ENCODE results near the gene GPR108. TPM values are rescaled to one million over a fixed set of nuclear protein-coding genes. Genes with fewer than 3 reads are reported as not detected.

The GPR108 gene
- total and polyA plus RNA-seq, 2 of the 8 experiments (the other 6 are each of a cell fraction or from before 2014, with no cell fraction given), result 34.9 to 46.0 TPM

DNA sequence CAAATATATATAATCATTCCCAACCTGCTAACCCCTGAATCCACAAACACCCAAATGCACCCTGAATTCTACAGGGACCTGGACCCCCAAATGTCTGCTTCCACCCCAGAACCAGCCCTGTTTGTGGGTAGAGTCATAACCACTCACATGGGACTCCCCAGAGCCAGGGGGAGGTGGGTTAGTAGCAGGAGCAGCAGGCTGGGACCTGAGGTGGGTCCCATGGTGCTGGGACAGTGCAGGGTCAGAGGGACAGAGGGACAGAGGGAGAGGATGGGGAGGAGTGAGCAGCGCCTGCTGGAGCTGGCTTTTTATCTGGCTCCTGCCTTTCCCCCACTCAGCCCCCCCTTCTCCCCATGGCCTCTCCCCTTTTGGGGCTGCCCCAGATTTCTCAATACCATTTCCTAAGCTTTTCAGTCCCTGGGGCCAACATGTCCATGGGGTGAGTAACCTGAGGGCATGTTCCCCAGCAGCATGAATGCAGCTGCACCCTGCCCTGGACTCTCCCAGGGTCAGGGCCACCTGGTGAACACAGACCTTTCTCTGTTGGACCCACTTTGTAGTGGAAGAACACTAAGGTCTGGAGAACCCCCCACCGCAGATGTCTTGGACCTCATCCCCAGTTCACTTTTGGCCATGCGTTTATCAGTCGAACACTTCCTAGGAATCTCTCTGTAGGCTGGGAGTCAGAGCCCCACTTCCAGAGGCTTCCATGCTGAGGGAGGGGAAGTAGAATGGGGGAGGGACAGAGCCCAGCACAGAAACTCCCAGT, 16.8 kb downstream of the GPR108 start, which contains the start of gene C3:
TSS of gene C3 (minus strand) at position 282 of the 769 bp plus-strand sequence. CDS start at position 221, 61 bp downstream.
- CTCF ChIA-PET (ENCODE audit: partially characterized antibody), result interaction anchor here (7.2 kb wide), 1 partner anchor 16 kb away, joined by 31 read pairs; the partner anchor contains the start of gene GPR108
- POLR2A ChIA-PET (ENCODE audit: partially characterized antibody), result interaction anchor here (0.7 to 1.0 kb wide), 2 partner anchors 18 to 118 kb away, joined by 3 read pairs; no protein-coding TSS in a partner anchor

More for the DNA sequence above, 16.8 kb downstream of the GPR108 start, which contains the start of gene C3:
- H3K79me1 ChIP-seq (ENCODE audit: low read depth, low read length), result no peaks in the 10 kb centered on the region
- H3K27ac ChIP-seq (ENCODE audit: low read depth, low read length), result no peak within 1 kb of the TSS
- H3K18ac ChIP-seq (ENCODE audit: extremely low read depth, low read length), result no peak within 1 kb of the TSS
- no peak within 1 kb of the TSS for H4K5ac ChIP-seq (ENCODE audit: insufficient read length, low read depth, low read length)
- no peak within 1 kb of the TSS for H3K9ac ChIP-seq (replicated peaks in 1 of 4; ENCODE audit: extremely low read depth in 1 of 4, low read depth in 3 of 4, low read length in 3 of 4)
- no peak within 1 kb of the TSS for H3K23ac ChIP-seq (ENCODE audit: insufficient read length)
- no peaks in the 10 kb centered on the region; a peak in 1 of 7 replicates for H3K27me3 ChIP-seq (replicated peaks in 1 of 4; ENCODE audit: control insufficient read depth in 3 of 4, extremely low read depth in 1 of 4, insufficient read depth in 3 of 4, low read length in 3 of 4)
- 79% methylated on average over 4 of the region's 4 CpGs; no CpG with 5 or more reads in 1 of the 2 experiments for WGBS, 2 experiments (ENCODE audit: extremely low coverage in 1 of 2, insufficient coverage in 1 of 2, insufficient read length in 1 of 2, insufficient replicate concordance in 2 of 2, low coverage in 1 of 2, low lambda C conversion rate in 2 of 2, missing lambda C conversion rate in 1 of 2)
- H3K56ac ChIP-seq (replicated peaks; ENCODE audit: insufficient read length, low read depth, low read length), result no peak within 1 kb of the TSS
- no peaks in the 10 kb centered on the region; a peak in 1 of 4 replicates for H3K79me2 ChIP-seq (ENCODE audit: control insufficient read depth in 1 of 2, insufficient read depth in 2 of 2, low read length in 2 of 2)
- H4K20me1 ChIP-seq (replicated peaks in 1 of 2; ENCODE audit: control insufficient read depth in 1 of 2, insufficient read depth in 2 of 2, low read length in 2 of 2), result peaks cover 0 to 6% of the 10 kb centered on the region in 2 experiments
- peak within 1 kb of the TSS; percentile 90; the same call in 1 of the 2 replicates for H2BK12ac ChIP-seq (ENCODE audit: low read depth, low read length)
- no peak within 1 kb of the TSS for H4K8ac ChIP-seq (ENCODE audit: extremely low read depth, insufficient read depth, low read length)
- H3K23me2 ChIP-seq (ENCODE audit: low read depth, low read length), result peaks cover 10% of the 10 kb centered on the region
- no peak for TF ChIP-seq SP4 (IDR thresholded peaks at IDR 0.05; ENCODE audit: low read length)
- no peak for TF ChIP-seq EGR1 (IDR thresholded peaks at IDR 0.05; ENCODE audit: borderline replicate concordance, low read depth, low read length)
- no peak for TF ChIP-seq RAD21 (IDR thresholded peaks at IDR 0.05 in 1 of 2, conservative IDR thresholded peaks at IDR 0.05 in 1 of 2; ENCODE audit: low read depth in 2 of 2, low read length in 2 of 2)
- no peak for TF ChIP-seq CTCF (IDR thresholded peaks at IDR 0.05; ENCODE audit: control extremely low read depth in 1 of 3, insufficient read depth in 1 of 3, low read depth in 1 of 3, low read length in 3 of 3)
- no peak for TF ChIP-seq TCF12 (IDR thresholded peaks at IDR 0.05; ENCODE audit: low read depth, low read length)
- H2BK120ac ChIP-seq (replicated peaks; ENCODE audit: low read depth, low read length), result no peak within 1 kb of the TSS
- H2BK5ac ChIP-seq (ENCODE audit: low read depth, low read length), result 0 out of 2 replicates have a peak within 1 kb of the TSS, but pooled peaks have one; percentile 9
- DNase-seq (ENCODE audit: low read depth in 1 of 2, low spot score in 2 of 2) (no peak), FAIRE-seq (no peak)
- H3K4me2 ChIP-seq (ENCODE audit: insufficient read depth in 1 of 2, low read depth in 2 of 2, low read length in 2 of 2), result no peak within 1 kb of the TSS
- no peak within 1 kb of the TSS for H2AFZ ChIP-seq (ENCODE audit: low read length)
- no peak within 1 kb of the TSS for H3K14ac ChIP-seq (ENCODE audit: insufficient read length)
- no peak within 1 kb of the TSS for H4K91ac ChIP-seq (replicated peaks; ENCODE audit: insufficient read length, low read length)
- H2BK20ac ChIP-seq (ENCODE audit: low read length), result no peak within 1 kb of the TSS
- peaks cover 0 to 14% (median 6%) of the 10 kb centered on the region in 4 experiments; a peak in 4 of 7 replicates for H3K4me1 ChIP-seq (replicated peaks in 1 of 4; ENCODE audit: control insufficient read depth in 3 of 4, insufficient read depth in 4 of 4, low read length in 3 of 4)
- H2BK15ac ChIP-seq (ENCODE audit: low read length), result peak within 1 kb of the TSS; percentile 53; the same call in 1 of the 2 replicates
- no peaks in the 10 kb centered on the region for H3K9me3 ChIP-seq (ENCODE audit: insufficient read depth in 2 of 2, low read depth in 1 of 2, low read length in 1 of 2)
- H2AK5ac ChIP-seq (ENCODE audit: low read depth, low read length), result no peak within 1 kb of the TSS
- no peak within 1 kb of the TSS for H3K4me3 ChIP-seq (ENCODE audit: extremely low read depth in 1 of 4, insufficient read depth in 2 of 4, low read depth in 3 of 4, low read length in 4 of 4)
- no peak within 1 kb of the TSS for H3K4ac ChIP-seq (replicated peaks; ENCODE audit: insufficient read length, low read depth, low read length)
- no peaks in the 10 kb centered on the region; a peak in 1 of 8 replicates for H3K36me3 ChIP-seq (ENCODE audit: control insufficient read depth in 2 of 4, insufficient read depth in 4 of 4, low read length in 3 of 4)
